Ureter (tissue), 1 donor: ENCODE data around the gene PCLO. TPM values are rescaled to one million over a fixed set of nuclear protein-coding genes. Genes with fewer than 3 reads are reported as not detected.

Source experiments
- DNase-seq: peaks from one replicate; pipeline ENCODE4 v3.0.0-alpha.2; 2020; ENCODE audit warnings: low spot score
- total RNA-seq: library from RNA; stranded (reverse); gene quantifications from one replicate; pipeline ENCODE4 v1.2.4, GENCODE V29; 2023
- donor health status: DM: yes; HTN: yes; CAD: no.

PCLO gene
- total RNA-seq, 1 donor from 2014 or later, result 17.7 TPM

DNA sequence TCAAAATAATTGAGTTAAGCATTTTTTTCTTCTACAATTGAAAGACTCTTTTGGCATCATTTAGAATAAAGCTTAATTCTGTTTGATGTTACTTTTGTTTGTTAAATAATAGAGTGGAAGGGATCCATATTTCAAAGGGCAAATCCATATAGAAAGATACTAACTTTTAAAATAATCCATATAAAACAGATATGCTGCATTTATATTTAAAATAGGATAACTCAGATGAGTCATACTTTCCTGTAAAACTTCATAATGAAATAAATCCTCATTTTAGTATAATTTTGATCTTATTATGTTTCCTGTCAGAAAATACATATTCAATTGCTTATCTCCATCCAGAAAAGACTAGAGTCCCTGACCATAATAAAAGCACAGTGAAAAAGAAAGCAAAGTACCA is 323.6 kb downstream of the PCLO start:
- no peak for DNase-seq

DNA sequence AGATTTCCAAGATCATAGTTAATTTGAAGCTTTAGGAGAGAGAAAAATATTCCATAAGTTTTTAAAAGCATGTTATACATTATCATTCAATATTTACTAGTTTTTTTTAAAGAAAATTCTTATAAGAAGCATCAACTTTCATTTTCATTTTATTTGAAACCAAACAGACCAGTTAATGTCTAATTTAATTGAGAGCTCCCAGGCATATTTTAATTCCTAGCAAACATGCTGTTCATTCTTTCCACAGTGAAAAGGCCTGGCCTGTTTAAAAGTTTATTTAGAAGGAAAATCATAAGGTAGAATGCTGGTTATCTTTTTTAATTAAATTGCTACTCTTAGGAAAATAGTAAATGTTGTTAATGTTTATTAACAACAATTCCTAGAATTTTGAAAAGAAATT is 324.4 kb downstream of the PCLO start:
- no peak for DNase-seq

DNA sequence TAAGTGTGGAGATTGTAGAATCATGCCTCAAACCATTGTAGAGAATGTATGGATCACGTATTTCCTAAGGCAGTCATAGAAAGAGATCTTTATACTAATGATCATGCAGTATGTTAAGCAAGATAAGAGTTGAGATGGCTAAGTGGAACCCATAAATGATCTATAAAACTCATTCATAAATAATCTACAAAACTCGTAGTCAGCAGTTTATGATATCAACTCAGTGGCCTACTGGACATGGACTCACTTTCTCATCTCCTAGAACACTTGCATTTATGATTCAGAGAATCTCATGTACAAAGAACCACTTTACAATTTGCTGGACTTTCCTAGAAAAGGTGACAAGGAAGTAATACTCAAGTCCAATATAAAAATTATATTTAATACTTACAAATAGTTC is 339.6 kb downstream of the PCLO start:
- no peak for DNase-seq

DNA sequence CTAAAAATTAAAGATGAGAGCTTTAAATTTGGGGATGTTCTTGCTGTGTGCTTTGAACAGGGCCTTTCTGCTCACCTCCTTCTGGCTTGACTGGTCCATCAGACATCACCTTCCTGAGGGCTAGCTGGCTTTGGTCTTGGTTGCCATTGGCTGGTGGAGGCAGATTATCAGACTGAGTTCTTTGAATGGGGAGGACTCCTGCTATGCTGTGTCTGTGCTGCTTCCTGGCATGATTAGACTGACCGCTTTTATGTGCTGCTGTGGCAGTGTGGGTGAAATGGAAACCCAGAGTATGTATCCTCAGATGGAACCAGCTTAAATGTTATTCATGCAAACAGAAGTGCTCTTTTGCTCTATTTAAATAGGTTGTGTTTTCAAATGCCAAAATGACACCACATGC is 341.6 kb downstream of the PCLO start:
- DNase-seq, result no peak

DNA sequence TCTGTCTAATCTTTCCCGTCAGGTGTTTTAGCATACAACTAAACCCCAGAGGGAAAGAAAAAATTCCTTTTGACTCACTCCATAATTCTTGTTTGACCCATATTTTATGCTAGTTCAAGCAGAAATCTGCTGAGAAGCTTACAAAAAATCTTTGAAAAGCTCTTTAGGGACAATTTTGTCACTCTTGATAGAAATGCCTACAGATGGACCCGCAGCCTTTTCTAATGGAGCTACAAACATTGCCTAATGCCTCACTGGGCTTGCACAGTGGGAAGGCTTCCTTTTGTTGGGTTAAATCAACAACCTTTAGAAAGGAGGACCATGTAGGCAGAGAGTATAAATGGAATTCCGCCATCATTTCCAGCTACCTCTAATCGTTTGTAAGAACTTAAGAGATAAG is 344.5 kb downstream of the PCLO start:
- DNase-seq, result no peak

DNA sequence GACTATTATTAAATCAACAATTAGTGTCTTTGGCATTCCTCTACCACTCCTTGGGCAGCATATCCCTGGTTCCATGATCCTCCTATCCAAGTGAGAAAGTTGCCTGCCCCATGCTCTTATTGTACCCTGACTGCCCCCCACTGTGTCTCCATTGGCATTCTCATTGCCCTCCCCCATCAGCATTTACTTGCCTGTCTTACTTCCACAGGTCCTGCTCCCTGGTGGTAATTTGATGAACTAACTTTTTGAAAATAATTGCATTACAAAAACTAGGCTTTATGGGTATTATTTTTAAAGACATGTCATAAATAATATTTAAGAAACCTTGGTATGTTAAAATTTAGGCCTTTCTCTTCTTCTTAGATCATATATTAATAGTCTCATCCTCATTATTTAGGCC is 346.4 kb downstream of the PCLO start:
- no peak for DNase-seq

DNA sequence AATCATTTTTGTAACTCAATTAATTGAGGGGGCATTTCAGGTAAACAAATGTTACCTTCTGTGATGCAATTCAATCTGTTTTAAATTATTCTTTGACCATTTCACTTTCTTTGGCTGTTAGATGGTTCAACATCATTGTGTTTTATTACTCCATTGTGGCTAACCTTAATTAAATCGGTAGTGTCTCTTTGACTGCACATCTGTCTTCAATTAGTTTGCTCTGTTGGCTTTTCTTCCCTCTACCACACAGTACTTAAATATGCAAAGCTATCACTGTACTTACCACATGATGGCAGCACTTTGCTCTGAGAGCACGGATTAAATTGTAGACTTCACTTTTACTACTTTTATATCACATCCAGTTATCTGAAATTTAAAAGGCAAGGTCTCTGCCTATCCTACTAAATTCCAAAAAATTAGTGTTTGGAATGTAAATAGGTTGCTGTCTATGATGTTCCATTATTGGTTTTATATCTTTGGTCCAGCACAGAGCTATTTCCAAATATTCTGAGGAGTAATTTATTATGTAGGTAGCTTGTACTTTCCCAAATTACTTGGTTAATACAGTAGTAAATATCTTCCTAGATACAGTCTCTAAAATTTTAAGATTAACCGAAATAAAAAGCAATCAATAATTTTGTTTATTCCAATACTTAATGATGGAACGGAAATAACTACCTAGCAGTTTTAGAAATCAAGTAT is 352.0 kb downstream of the PCLO start:
- no peak for DNase-seq

DNA sequence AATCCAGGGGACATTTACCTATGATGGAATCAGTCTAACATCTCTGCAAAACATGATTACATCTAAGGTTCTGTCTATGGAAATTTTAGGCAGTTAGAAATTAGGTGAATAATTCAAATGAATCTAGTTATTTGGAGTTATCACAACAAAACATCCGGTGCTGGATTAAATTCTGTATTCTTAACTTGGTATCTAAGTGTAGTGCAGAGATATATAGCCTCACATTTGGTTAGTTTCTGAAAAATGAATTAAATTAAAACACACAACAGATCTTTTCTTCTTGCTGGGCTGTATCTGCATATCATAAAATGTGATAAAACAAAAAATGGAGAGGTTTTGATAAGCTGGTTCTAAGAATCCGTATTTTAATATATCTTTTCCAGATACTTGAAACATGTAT is 354.1 kb downstream of the PCLO start:
- no peak for DNase-seq

DNA sequence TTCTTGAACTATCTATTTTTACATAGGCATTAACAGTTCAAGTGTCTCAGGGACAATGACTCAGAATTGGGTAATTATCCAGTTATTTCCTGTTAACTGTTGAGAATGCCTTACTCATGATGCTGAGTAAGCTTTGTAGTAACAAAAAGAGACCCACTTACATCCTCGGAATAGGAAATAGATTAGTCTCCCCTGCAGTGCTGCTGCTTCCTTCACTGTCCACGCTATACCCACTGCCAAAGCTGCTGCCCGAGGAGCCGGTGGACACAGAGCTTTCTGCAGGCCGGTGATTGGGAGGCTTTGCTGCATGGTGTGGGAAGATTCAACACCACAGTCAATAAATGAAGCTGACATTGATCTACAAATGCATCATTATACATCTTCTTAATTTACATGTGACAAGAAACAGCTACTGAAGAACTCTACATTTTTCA is 357.1 kb downstream of the PCLO start:
- no peak for DNase-seq

DNA sequence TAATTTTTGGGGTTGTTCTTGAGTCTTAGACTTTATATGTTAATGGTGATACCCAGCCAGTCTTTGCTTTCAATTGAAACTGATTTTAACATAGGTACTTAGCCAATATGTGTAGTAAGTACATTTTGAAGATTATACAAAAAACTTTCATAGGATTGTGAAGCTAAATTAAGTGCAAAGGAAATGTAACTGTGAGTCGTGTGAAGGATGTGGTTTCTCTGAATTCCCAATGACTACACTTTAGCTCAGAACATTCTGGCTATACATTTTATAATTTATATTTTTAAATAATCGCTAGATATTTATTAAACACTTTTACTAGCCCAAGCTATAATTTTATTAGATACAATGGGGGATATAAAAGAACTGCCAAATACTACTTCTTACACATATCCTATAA is 359.3 kb downstream of the PCLO start:
- no peak for DNase-seq

DNA sequence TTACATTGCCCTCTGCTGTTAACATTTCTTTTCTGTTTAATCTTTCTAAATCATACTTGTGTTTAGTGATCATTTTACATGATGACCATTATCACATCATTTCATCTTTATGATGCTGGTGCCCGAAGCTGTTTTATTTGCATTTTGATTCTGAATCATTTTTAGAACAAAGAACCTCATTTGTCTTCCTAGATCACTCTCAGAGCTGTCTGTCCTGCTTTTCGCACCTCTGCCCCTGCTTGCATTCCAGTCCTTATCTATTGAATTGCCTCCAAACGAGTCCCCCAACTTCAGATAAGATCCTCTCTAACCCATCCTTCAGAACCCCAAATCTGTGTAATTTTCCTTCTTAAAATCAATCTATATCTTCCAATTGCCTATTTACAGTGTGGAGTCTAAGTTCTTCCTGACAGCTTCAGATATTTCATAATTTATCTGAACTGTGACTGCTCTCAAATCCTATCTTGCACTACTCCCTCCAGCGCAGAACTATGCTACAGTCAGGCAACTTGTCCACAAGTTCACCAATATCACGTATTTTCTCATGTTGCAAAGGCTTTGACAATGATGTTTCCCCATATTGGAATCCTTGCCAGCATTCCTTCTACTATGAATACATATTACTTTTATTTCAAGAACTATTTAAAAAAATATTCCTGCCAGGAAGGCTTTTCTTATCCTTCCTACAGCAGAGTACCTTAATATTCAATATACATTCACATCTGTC is 372.6 kb downstream of the PCLO start:
- no peak for DNase-seq

DNA sequence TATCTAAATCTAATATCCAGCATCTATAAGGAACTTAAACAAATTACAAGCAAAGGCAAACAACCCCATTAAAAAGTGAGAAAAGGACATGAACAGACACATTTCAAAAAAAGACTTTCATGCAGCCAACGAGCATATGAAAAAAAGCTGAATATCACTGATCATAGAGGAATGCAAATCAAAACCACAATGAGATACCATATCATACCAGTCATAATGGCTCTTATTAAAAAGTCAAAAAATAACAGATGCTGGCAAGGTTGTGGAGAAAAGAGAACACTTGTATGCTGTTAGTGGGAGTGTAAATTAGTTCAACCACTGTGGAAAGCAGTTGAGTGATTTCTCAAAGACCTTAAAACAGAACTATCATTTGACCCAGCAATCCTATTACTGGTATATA is 384.7 kb downstream of the PCLO start:
- no peak for DNase-seq

DNA sequence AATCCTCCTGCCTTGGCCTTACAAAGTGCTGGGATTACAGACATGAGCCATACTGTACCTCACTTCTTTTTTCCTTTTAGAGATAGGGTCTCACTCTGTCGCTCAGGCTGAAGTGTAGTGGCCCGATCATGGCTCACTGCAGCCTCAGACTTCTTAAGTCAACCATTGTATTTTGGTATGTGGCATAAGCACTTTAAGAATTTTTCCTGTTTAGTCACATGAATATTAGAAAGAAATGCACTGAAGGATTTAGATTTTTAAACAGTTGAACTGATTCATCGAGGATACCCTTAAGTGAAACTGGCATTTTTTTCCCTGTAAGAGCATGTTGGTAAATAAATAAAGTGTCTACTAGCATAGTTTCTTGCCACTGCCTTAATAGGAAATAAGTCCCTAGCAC is 399.8 kb downstream of the PCLO start:
- DNase-seq, result no peak

DNA sequence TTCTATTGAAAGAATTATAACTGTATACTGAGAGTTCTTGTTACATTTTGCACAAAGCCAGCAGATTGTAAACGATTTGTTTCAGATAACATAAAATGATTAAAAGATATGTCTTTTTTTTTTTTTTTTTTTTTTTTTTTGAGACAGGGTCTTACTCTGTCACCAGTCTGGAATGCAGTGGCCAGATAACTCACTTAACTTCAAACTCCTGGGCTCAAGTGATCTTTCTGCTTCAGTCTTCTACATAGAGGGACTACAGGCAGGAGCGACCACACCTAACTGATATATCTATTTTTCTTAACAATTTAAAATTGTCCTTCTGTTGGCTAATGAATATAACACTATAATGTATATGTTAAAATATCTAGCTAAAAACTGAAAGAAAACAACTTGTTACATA is 401.9 kb downstream of the PCLO start:
- DNase-seq, result no peak

DNA sequence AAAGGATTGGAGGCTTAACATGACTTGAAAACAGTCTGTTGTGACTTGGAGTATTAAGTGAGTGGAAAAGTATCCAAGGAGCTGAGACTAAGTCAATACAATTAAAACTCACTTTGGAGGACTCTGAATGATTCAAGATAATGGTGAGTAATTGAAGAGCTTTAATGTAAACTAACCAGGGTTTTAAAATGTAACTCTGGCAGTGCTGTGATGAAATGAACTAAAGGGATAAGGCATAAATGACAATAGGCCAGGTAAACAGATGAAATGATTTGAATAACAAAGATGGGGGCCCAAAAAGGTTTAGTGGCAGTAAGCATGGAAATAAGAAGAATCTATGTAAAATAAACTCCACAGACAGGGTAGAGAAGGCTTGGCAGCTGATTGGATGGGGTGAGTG is 402.6 kb downstream of the PCLO start:
- no peak for DNase-seq

DNA sequence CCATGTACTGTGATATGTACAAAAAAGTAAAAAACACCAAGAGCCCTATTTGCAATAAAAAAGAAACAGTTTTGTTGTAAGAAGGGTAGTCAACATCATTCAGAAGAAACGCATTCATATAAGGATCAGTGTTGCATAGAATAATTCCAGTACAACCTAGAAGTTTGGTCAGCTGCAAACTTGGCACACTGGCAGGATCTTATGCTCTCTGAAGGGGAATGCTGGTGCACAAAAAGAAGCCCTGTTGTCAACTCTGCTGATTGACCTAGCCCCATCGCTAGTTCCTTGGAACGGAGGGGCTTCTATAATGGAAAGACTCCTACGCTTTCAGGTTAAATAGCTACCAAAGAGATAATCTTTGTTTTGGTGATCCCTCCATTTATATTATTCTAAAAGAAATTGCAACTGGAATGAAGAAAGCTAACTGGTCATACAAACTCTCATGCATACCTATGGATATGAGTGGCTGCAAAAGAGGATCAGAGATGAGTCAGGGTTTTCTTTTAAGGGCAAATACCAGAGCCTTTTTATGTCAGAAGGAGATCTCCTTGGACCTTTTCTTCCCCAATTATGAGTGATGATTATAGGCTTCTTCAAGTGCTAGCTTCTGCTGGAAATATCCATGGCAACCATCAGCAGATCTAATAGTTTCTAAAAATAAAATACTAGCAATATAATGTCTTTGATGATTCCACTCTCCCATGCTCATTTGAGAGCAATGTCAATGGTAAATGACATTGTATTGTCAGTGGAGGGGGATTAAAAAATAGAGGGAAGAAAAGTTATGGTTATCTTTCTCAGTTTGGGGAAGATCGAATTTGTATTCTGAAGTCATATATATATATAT is 406.8 kb downstream of the PCLO start:
- no peak for DNase-seq

DNA sequence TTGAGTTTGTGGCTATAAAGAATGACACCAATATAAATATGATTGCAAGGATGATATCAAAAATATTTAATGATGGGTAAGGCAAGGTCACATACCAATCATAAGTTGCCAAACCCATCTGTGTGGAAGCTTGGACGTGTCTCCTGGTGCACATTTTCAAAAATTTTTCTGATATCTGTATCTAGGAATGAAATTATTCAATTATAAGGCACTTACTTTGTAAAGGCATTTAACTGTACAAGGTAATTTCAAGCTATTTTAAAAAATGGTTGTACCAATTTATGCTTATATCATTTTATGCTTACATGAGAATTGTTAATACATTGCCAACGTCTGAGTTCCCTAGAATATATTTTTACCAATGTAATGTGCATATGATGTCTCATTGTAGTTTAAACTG is 412.7 kb downstream of the PCLO start:
- DNase-seq, result no peak

DNA sequence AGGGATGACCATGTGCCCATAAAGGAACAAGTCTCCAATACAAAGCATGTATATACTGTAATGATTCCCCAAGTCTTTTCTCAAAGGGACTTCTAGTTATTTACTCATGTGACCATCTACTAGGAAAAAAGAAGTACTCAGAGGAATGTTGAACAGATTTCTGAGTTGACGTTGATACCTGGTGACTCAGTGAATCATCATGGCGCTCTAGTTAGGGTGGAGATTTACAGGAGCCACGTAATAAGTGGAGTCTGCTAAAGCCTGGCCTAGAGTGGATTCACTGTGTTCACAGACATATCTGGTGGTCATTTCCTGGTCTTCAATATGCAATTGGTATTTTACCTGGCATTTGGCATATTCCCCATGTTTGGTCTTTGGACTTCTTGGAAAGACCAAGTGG is 416.9 kb downstream of the PCLO start:
- DNase-seq, result no peak

DNA sequence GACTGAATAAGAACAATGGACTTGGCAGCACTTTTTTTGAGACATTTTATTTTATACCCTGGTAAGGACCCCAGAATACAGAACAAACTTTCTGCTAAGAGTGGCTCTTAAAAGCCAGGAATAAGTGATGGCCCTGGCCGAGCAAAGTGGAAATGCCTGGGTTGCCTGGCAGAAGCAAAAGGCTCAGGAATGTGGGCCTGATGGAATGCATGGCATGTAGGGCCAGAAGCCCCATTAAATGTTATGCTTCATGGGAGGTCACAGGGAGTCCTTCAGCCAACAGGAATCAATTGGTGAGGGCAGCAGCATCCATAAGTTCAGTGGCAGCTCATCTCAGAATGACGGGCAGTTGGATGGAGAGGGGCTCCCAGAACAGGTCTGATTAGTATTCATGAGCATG is 417.6 kb downstream of the PCLO start:
- no peak for DNase-seq

DNA sequence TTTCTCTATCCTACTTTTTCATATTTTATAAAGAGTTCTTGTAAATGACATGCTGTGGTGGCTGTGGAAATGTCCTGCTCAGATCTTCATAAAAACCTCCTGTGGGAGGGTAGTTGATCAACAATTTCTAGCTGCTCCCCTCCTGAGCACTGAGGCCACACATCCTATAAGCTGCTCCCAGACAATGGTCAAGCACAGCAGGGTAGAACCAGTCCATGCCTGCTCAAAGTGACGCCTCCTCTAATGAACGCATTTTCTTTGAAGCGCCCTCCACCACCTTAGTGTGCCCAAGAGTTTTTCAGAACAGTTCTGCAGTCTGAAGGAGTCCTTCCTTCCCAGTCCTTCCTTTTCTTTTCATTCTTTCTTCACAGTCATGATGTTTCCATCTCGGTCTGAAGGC is 420.5 kb downstream of the PCLO start:
- DNase-seq, result no peak

DNA sequence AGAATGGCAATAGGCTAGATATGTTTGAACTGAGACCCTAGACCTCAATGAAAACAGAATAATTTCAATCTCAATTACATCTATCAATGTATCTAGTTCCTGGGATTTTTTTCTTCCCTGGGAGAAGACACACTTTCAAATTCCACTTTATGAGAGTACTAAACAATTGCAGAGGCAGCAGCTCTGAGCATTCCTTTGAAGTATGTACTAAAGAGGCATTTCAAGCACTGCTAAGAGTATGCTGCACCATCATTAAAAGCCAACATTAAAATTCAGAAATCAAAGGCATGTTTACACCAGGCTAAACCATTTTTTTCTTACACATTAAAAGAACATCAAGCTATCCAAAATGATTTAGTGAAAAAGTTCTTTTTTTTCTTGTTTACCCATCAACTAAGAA is 421.2 kb downstream of the PCLO start:
- DNase-seq, result no peak

DNA sequence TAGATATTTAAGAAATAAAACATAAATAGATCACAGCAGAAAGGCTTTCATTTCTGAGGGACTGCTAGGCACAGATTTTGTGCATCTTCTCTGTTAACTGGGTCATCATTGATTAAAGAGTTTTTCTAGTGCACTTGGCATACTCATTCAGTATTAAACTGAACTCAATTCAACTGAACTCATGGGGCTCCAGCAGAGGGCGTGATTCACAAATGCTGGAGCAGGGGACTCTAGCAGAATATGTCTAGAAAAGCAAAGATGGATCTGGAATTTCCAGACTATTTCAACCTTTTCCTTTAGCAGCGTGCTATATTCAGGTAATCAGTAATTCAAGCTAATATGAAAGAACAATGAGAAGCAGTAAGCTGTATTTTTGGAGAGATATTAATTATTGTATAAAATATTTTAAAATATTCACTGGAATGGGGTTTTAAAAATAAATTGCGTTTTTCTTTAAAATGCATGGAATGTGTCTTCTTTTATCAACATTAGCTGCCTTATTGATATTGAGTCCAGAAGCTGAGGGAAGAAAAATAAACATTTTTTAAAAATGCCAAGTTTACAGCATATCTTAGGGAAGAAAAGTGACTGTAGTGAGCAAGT is 422.3 kb downstream of the PCLO start:
- no peak for DNase-seq
